Stimulated activated CD4-positive, alpha-beta T cell treated with anti-CD3 and anti-CD28 coated beads, Interleukin-2, amount 100 ng/mL, for 4 hours (primary cell): ENCODE results near the gene UTF1.
"Not testable (repeated sequence)": the region's sequence is repeated elsewhere in the genome, so short reads cannot be mapped to it uniquely, and the experiment has no call there.

Source experiments
- DNase-seq: peaks from one replicate; pipeline ENCODE4 v3.0.0-alpha.2; 2020; ENCODE audit warnings: low read depth

The UTF1 gene

DNA sequence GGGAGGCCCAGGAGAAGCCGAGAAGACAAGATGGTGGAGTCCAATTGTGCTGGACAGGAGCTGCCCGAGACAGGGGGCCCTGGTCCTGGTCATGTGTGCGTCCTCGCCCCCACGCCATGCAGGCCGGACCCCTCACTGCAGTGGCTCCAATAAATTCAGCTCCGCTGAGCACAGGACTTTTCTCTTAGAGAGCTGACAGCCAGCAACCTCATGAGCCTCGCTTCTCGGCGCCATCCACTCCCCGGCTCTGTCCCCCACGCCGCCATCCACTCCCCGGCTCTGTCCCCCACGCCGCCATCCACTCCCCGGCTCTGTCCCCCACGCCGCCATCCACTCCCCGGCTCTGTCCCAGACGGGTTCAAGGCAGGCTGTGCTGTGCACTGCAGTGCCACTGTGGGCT is 2.8 kb upstream of the UTF1 start:
- no peak for DNase-seq

DNA sequence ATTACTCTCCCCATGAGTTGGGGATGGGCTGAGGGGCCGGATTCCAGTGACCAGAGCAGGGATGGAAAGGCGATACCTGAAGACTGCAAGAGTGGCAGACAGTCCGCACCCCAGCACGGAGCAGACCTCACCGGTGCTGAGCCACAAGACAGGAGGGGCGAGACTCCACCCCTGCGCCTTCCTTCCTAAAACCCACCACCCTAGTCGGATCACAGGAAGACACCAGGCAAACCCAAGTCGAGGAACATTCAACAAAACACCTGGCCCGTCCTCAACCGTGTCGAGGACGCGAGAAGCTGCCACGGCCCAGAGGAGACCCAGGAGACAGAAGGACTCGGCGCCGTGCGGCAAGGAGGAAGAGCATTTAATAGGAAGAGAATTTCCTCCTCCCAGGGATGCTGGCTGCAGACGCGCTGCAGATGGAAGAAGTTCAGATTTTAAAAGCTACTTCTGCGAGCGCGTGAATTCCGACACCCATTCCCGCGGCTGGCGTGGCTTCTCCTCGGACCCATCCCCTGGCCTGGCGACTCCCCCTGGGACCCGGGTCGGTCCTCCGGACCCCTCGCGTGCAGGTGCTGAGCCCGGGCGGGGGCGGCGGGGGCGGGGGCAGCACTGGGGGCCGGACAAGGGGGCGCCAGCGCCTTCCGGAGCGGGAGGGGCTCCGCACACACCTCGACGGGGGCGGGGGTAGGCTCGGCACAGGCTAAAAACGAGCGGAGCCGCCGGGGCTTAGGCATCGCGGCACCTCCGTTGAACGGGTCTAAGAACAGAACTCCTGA is 563 bp upstream of the UTF1 start:
- DNase-seq = no peak

DNA sequence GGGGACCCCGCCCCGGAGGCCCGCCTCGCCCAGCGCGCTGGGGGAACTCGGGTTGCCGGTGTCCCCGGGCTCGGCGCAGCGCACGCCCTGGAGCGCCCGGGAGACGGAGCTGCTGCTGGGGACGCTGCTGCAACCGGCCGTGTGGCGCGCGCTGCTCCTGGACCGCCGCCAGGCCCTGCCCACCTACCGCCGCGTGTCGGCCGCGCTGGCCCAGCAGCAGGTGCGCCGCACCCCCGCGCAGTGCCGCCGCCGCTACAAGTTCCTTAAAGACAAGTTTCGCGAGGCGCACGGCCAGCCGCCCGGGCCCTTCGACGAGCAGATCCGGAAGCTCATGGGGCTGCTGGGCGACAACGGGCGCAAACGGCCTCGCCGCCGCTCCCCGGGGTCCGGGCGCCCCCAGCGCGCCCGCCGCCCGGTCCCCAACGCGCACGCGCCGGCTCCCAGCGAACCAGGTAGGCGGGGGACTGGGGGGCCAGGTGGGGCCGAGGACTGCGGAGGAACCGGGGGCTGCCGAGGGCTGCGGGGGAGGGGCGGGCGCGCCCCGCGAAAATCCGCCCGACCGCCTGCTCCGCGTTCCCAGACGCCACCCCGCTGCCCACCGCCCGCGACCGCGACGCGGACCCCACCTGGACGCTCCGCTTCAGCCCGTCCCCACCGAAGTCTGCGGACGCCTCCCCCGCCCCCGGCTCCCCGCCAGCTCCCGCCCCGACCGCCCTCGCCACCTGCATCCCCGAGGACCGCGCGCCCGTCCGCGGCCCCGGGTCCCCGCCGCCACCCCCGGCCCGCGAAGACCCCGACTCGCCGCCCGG is 574 bp downstream of the UTF1 start:
- DNase-seq = no peak

DNA sequence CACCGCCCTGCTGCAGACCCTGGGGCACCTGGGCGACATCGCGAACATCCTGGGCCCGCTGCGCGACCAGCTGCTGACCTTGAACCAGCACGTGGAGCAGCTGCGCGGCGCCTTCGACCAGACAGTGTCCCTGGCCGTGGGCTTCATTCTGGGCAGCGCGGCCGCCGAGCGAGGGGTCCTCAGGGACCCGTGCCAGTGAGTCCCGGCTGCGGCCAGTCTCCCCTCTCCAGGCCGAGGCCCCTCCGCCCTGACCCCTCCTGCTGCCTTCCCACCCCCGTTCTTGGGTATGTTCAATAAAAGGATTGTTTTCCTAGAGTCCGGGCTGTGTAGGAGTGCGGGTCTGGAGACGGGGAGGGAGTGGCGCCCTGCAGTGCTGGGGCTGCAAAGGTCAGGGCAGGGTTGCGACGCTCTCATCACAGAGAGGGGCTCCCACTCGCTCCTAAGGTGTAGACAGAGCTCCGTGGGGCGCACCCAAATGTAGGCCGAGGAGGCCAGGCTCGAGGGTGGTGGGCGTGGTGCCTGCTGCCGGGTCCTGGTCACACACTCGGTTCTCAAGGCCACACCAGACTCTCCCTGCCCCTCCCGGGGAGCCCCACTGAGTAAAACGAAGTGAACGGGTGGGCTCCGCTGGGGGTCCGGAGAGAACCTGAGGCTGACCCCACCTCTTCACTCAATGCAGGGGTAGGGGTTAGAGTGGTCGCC is 1.4 kb downstream of the UTF1 start:
- no peak for DNase-seq

DNA sequence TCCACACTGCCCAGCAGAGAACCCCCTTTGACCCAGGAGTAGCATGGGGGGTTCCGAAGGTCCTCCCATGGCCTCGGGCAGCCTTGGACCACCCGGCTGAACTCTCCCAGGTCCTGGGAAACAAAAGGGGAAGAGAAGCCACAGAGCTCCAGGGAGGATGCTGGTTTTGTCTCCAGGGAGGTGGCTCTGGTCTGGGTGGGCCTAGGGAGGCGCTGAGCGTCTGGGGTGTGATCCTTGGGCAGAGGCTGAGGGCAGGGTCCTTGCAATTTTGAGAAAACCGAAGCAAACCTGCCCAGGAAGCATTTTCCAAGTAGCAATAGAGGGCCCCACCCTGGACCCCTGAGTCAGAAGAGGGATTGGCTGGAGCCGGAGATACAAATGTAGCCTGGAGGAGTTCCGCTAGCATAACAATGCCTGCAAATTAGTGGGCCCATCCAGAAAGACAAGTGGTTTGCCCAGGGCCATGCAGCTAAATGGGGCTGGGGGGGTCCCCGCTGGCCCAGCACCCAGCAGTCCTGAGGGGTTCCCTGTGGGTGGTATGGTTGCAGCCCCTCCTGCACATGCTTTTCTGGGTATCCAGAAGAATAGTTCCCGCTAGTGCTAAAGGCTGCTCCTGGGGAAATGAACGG is 2.0 kb downstream of the UTF1 start:
- no peak for DNase-seq

DNA sequence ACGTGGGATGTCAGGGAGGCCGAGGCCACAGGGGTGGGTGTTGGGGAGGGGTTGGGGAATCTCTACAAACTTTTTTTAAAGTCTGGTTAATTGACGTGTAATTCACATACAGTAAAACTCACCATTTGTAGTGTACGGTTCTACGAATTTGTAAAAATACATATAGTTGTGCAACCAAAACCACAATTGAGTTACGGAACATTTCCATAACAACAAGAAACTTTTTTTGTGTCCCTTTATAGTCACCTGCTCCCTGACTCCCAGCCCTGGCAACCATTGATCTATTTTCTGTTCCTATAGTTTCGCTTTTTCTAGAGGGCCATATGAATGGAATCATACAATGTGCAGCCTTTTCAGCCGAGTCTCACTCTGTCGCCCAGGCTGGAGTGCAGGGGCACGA is 4.8 kb downstream of the UTF1 start:
- DNase-seq = not testable (repeated sequence)

DNA sequence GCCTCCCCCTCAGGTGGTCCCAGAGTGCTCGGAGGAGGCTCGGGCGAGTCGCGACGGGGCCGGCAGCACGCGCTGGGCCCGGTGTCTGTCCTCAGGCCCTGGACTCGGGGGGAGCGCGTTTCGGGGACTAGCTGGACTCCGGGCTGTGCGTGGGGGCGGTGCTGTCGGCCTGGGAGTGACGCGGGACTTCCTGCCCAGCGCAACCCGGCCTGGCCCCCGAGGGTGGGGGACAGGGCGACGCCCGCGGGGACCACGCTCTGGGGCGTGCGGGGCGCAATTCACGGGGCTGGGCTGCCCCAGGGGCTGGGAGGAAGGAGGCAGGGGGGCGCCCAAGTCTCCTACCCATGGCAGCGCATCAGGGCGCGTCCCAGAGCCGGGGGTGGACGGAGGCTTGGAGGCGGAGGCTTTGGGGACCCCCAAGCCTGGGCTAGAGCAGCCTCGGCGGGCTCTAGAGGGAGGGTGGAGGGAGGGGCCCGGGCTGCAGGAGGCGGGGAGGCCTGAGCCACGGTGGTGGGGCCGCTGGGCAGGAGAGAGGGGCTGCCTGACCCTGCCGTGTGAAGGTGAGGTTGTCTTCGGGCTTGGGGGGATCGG is 5.3 kb downstream of the UTF1 start:
- DNase-seq = no peak

DNA sequence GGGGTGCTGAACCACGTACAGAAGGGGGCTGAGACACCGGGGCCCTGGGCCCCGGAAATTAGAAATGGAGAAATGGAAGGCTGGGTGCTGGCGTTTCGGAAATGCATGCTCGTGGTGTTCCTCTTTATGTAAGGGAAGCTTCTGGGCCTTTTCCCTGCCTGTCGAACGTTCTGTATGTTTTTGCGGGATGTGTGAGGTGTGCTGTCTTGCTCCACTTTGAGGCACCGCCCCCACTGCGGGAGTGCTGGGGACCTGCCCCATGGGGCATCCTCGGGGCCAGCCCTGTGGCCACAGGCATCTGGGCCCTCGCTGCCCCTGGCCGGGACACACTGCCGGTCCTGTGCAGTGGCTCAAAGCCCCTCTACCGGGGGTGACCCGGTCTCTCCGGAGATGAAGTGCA is 5.9 kb downstream of the UTF1 start:
- DNase-seq = no peak

DNA sequence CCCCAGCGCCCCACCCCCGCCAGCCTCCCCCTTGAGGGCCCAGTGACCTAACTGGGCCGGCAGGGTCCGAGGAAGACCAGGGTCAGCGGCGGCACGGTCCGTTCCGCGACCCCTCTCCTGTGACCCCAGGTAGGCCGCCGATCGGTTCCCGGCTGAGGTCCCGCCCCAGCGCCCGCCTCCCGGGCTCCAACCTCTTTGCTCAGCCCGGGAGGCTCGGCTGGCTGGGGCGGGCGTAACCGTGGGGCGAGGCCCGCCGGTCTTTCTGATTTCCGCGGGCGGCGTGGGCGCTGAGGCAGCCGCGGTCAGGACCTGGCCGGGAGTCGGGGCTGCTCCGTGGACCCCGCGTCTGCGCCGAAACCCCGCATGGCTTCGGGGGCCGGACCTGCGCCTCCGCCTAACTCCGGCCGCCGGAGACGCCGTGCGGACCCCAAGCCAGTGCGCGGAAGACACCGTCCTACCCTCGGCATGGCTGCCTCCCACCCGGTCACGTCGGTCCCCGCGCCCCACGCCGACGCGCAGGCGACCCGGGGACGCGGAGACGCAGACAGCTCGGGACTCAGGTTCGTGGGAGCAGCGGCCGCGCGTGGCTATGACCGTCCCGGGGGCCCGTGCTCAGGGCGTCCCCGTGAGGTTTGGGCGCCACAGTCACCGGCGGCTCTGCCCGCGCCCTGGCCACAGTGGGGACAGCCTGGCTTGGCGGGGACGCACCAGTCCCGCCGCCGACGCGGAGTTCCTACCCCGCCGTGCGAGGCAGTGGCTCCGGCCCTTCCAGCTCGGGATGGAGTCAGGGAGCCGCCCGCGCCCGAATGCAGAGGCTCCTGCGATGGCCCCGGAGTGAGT is 6.6 kb downstream of the UTF1 start:
- no peak for DNase-seq

DNA sequence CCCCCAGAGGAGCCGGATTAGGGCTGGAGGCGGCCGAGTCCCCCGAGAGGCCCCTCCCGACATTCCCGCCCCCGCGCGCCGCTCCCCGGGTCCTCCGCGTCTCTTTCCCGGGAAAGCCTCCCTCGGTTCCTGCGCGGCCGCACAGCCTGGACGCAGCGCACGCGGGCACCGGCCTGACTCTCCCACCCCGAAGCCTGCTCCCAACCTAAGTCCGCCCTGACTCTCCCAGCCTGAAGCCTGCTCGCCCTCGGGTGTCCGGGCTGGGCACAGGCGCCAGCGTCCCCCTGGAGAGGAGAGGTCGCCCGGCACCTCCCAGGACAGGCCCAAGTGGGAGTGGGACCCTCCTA is 7.2 kb downstream of the UTF1 start:
- DNase-seq = no peak

DNA sequence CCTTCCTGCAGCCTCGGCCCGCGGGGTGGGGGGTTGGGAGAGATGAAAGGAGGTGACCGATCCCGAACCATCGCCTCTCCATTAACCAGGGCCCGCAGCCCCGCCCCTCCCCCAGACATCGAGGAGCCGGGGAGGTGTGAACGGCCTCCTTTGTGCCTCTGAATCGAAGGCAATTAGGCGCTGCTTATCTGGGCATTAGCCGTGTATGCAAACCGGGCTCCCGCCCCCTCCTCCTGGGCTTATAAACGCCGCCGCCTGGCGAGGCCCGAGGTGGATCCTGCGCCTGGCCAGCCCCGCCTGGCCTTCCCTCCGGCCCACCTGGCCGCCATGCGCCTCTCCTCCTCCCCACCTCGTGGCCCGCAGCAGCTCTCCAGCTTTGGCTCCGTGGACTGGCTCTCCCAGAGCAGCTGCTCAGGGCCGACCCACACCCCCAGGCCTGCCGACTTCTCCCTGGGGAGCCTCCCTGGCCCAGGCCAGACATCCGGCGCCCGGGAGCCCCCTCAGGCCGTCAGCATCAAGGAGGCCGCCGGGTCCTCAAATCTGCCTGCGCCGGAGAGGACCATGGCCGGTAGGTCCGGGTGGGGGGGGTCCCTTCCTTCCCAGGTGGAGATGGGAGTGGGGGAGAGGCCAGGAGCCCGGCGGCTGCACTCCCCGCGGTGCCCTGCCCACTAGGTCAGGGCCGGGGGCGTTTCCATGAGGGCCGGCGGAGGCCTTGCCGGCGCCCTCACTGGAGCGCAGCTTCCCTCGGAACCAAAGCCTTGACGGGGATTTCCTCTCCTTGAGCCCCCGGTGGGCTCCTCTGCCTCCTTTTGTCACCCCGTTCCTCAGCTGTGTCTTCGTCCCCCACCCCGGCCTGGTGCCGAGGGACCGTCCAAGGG is 7.8 kb downstream of the UTF1 start, which contains the start of gene VENTX:
VENTX (plus strand) TSS at position 268 of the 878 bp plus-strand sequence; CDS start at position 328, 60 bp downstream.
- no peak for DNase-seq

DNA sequence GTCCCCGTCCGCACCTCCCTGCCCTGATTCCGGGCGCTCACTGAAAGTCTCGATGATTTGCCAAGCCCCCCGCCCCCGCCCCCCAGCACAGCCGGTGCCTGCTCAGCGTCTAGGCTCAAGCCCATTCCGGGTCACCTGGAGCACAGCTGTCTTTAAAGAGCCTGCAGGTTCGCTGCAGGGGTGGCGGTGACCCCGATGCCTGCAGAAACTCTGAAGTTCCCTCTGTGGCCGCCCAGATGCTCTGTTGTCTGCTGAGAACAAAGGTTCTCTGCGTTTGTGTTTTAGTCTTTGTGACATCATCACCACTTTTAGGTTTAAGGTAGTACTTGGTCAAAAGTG is 8.4 kb downstream of the UTF1 start:
- DNase-seq = no peak

DNA sequence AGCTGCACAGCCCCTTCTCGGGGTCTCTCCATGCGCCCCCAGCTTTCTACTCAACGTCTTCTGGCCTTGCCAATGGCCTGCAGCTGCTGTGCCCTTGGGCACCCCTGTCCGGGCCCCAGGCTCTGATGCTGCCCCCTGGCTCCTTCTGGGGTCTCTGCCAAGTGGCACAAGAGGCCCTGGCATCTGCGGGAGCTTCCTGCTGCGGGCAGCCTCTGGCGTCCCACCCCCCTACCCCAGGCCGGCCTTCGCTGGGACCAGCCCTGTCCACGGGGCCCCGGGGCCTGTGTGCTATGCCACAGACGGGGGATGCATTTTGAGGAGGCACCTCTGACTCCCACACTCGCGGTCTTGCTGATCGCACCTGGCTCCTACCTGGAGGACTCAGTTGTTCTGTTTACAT is 10.0 kb downstream of the UTF1 start:
- no peak for DNase-seq

DNA sequence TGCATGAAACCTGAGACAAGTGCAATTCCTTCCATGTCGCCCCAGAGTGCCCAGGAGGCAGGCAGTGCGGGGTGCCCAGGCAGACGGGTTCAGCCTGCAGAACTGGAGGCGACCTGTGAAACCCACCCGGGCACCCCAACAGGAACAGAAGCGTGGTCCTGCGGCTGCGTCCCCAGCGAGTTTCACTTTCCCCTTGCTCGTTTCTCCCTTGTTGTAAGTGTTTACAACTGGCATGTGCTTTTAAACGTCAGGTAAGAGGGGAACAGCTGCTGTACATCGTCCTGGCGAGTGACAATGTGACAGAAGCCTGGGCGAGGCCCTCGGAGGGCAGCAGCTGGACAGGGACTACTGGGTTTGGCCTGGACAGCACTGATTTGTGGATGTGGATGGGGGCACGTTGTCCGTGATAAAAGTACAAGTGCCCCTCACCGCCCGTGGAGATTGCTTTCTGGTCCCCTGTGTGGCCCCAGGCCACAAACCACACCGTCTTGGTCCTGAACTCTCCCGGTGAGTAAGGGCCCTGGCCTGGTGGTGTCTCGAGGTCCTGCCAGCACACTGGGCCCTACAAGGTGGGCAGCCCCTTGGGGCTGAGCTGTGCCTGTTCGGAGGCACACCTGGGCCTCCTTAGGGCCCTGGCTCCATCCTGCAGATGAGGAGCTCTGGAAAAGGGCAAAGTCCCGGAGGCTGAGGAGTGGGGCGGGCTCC is 11.6 kb downstream of the UTF1 start:
- DNase-seq = no peak

DNA sequence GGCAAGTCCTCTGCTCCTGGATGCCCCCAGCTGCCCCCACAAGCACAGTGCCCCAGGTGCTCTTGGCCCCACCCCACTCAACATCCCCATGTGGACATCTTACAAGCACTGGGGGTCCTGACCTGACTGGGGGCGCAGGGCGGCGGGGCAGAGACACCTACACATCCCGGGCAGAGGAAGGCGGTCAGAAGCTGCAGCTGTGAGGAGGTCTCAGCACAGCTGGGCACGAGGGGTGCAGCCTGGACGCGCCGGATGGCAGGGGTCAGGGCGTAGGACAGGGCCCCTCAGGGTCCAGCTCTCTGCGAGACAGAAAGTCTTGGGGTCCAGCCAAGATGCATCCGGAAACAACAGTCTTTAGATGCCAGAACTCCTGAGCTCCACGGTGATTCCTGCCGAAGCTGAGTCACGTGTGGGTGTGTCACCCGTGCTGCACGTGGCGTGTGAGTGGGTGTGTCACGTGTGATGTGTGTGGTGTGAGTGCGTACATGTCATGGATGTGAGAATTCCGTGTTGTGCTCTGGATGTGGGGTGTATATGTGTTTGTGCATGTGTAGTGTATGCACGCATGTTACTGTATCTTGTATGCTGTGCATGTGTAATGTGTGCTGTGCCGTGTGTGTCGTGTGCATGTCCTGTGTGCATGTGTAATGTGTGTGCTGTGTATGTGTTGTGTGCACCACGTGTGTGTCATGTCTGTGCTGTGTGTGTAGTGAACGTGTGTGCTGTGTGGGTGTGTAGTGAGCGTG is 12.8 kb downstream of the UTF1 start:
- no peak for DNase-seq

DNA sequence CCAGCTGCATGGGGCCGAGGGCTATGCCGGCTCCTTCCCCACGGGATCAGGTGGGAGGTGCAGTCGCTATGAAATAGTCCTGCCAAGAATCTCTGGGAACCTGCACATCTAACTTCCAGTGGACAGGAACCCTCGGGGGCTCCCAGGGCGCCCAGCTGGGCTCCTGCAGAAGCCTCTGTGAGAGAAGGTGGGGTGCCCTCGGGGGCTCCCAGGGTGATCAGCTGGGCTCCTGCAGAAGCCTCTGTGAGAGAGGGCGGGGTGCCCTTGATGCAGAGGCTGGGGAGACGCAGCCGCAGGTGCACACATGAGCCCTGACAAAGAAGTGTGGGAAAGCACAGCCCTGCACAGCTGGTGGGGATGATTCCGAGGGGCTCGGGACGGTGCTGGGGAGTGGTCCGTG is 13.6 kb downstream of the UTF1 start:
- DNase-seq = no peak

DNA sequence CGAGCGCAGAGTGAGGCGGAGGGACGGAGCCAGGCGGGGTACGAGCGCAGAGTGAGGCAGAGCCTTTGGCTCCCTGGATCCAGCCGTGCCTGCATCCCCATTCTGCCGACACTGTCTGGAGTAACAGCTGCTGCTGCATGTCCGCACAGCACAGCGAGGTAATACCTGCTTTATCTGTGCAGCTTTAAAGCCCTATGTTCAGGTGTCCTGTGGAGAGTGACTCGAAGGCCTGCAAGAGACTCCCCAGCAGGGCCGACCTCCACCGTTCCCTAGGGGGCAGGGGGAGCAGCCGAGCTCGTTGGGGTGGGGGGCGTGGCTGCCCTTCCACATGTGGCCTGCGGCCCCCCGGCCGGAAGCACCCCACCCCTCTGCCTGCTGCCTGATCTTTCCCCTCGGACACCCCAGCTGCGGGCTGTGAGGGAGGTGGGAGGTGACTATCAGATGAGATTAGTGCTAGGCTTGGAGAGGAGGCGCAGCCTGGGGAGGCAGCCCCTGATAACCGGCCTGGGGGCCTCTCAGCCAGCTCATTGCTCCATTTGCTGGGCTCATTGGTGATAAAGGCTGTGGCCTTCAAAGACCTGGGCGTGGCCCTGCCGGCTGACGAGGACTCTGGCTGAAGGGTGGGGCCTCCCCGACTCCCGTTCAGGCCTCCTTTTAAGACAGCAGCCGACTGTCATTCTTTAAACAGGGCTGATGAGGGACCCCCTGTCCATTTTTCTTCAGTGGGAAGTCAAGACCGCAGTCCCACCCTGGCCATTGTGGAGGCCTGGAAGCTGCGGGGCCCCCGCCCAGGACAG is 15.6 kb downstream of the UTF1 start:
- no peak for DNase-seq

DNA sequence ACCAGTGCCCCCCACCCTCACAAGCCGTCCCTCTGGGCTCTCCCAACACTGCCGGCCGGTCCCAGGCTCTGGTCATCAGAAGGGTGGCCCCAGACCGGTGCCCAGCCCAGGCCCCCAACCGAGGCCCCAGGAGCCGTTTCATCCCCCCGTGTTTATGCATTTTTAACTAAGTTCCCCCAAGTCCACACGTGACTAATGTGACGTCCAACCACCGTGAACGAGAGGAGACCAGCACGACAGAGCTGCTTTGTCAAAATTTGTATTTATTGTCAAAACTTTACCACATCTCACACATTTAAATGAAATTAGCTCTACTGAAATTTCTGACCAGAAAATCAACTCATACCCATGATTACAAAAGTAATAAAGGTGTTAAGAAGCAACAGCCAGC is 16.2 kb downstream of the UTF1 start:
- no peak for DNase-seq
